HepG2 (cell line): ENCODE data around the gene SGIP1.

Source experiments
- FOXM1 ChIP-seq: sonication (generic); formaldehyde crosslinking; IDR thresholded peaks from 2 replicates; pipeline ENCODE4 v1.5.0; 2020; ENCODE audit warnings: missing genetic modification reagents
- GFI1 ChIP-seq: sonication (generic); formaldehyde crosslinking; IDR thresholded peaks from 2 replicates; pipeline ENCODE4 v1.5.0; 2020; ENCODE audit warnings: missing genetic modification reagents, mild to moderate bottlenecking, borderline replicate concordance
- MEIS2 ChIP-seq: sonication (generic); formaldehyde crosslinking; IDR thresholded peaks from 2 replicates; pipeline ENCODE4 v1.9.0; 2021; ENCODE audit warnings: mild to moderate bottlenecking, missing genetic modification reagents
- REXO4 ChIP-seq: sonication (generic); formaldehyde crosslinking; IDR thresholded peaks from 2 replicates; pipeline ENCODE4 v1.8.0; 2022; ENCODE audit warnings: missing genetic modification reagents, mild to moderate bottlenecking, borderline replicate concordance
- TAF1 ChIP-seq: sonication (generic); formaldehyde crosslinking; IDR thresholded peaks from 2 replicates; pipeline ENCODE4 v1.4.0; 2020; ENCODE audit warnings: missing genetic modification reagents

GRCh38 chr1:66729523-66729922, 195.6 kb downstream of the SGIP1 start:
- no peak for TF ChIP-seq REXO4
- no peak for TF ChIP-seq FOXM1 (CRISPR knock-in tag)
- TF ChIP-seq TAF1 (CRISPR knock-in tag), result no peak
- no peak for TF ChIP-seq MEIS2 (CRISPR knock-in tag)
- TF ChIP-seq GFI1 (CRISPR knock-in tag), result no peak
